Natural killer cell treated with Interleukin-12 subunit alpha and Interleukin-12 subunit beta and Interleukin-15 and Interleukin-18, amount 100 ng/mL, for 72 hours (primary cell): ENCODE data around the gene COL4A2. TPM values are rescaled to one million over a fixed set of nuclear protein-coding genes. Genes with fewer than 3 reads are reported as not detected.

Experiments used
- ATAC-seq, 2 donors: fragments of 150-1000 bp; cut with Tn5 transposase in 1 of 2; sonication (Bioruptor Pico), chemical (Tn5 transposase) in 1 of 2; 2 replicates each; pipeline ENCODE4 v1.10.0; 2021
- DNase-seq: peaks from one replicate; pipeline ENCODE4 v3.0.0; 2022; ENCODE audit warnings: low spot score
- H3K27ac Mint-ChIP-seq, 2 donors: 1 replicate in 1 of 2; 2 replicates in 1 of 2; pipeline ENCODE4 v1.8.0; 2022; ENCODE audit warnings: mixed read lengths in 2 of 2, mild to moderate bottlenecking in 1 of 2, moderate library complexity in 1 of 2
- H3K27me3 Mint-ChIP-seq, 2 donors: 1 replicate in 1 of 2; 2 replicates in 1 of 2; pipeline ENCODE4 v1.8.0; 2022; ENCODE audit warnings: mixed read lengths in 2 of 2
- H3K36me3 Mint-ChIP-seq: one replicate; pipeline ENCODE4 v1.8.0; 2022; ENCODE audit warnings: mixed read lengths
- H3K4me1 Mint-ChIP-seq, 2 donors: 1 replicate in 1 of 2; 2 replicates in 1 of 2; pipeline ENCODE4 v1.8.0; 2022; ENCODE audit warnings: low read depth in 2 of 2, mixed read lengths in 2 of 2, mild to moderate bottlenecking in 1 of 2
- H3K4me3 Mint-ChIP-seq: one replicate; pipeline ENCODE4 v1.8.0; 2022; ENCODE audit warnings: mixed read lengths
- H3K9me3 Mint-ChIP-seq: 2 replicates; pipeline ENCODE4 v1.8.0; 2022; ENCODE audit warnings: mixed read lengths
- total RNA-seq, 2 donors: library from RNA; stranded (reverse); gene quantifications; one replicate each; pipeline ENCODE4 v1.2.3, GENCODE V29; 2022

Gene COL4A2
- not detected for total RNA-seq

- Mint-ChIP-seq H3K27ac (no peak within 1 kb of the TSS), H3K4me3 (no peak within 1 kb of the TSS), H3K27me3 (peaks cover 48 to 59% of the 10 kb centered on the region in 2 donors), H3K4me1 (peaks cover 0 to 2% of the 10 kb centered on the region in 2 donors), H3K9me3 (no peaks in the 10 kb centered on the region), H3K36me3 (no peaks in the 10 kb centered on the region)
- ATAC-seq, result no peak
- DNase-seq, result no peak
These were observed at the start of gene COL4A2, which contains the start of gene COL4A1 for GRCh38 chr13:110306960-110307766. Gene COL4A2 (plus strand): TSS chr13:110307284. CDS start chr13:110307904, 620 bp downstream. Gene COL4A1 (minus strand): TSS chr13:110307157. CDS start chr13:110307027, 130 bp downstream.

GRCh38 chr13:110257408-110257807, 49.7 kb upstream of the COL4A2 start:
- H3K36me3 Mint-ChIP-seq, result no peaks in the 10 kb centered on the region
- DNase-seq (no peak), ATAC-seq (no peak)
- H3K4me3 Mint-ChIP-seq, result no peak overlapping the region
- H3K27me3 Mint-ChIP-seq, result peaks cover 11 to 14% of the 10 kb centered on the region in 2 donors
- no peak overlapping the region for H3K27ac Mint-ChIP-seq
- no peaks in the 10 kb centered on the region for H3K9me3 Mint-ChIP-seq
- peaks cover 0 to 5% of the 10 kb centered on the region in 2 donors for H3K4me1 Mint-ChIP-seq

GRCh38 chr13:110258876-110259631, 48.0 kb upstream of the COL4A2 start:
- Mint-ChIP-seq H3K27ac (no peak overlapping the region), H3K4me1 (peaks cover 0 to 5% of the 10 kb centered on the region in 2 donors), H3K4me3 (no peak overlapping the region), H3K9me3 (no peaks in the 10 kb centered on the region), H3K36me3 (no peaks in the 10 kb centered on the region), H3K27me3 (peaks cover 17% of the 10 kb centered on the region in 2 donors)
- ATAC-seq (no peak), DNase-seq (no peak)

GRCh38 chr13:110259651-110260050, 47.4 kb upstream of the COL4A2 start:
- no peak overlapping the region for H3K27ac Mint-ChIP-seq
- H3K4me1 Mint-ChIP-seq, result peaks cover 0 to 5% of the 10 kb centered on the region in 2 donors
- H3K4me3 Mint-ChIP-seq, result no peak overlapping the region
- ATAC-seq (no peak), DNase-seq (no peak)
- no peaks in the 10 kb centered on the region for H3K9me3 Mint-ChIP-seq
- no peaks in the 10 kb centered on the region for H3K36me3 Mint-ChIP-seq
- H3K27me3 Mint-ChIP-seq, result peaks cover 18 to 20% of the 10 kb centered on the region in 2 donors

GRCh38 chr13:110261166-110262081, 45.7 kb upstream of the COL4A2 start:
- no peak for DNase-seq
- H3K36me3 Mint-ChIP-seq, result no peaks in the 10 kb centered on the region
- ATAC-seq, result no peak
- no peaks in the 10 kb centered on the region for H3K4me1 Mint-ChIP-seq
- H3K9me3 Mint-ChIP-seq, result no peaks in the 10 kb centered on the region
- H3K4me3 Mint-ChIP-seq, result no peak overlapping the region
- H3K27me3 Mint-ChIP-seq, result peaks cover 17 to 24% of the 10 kb centered on the region in 2 donors
- no peak overlapping the region for H3K27ac Mint-ChIP-seq

- Mint-ChIP-seq H3K9me3 (no peaks in the 10 kb centered on the region), H3K36me3 (no peaks in the 10 kb centered on the region)
- ATAC-seq, result no peak
These were observed 45.0 kb upstream of the COL4A2 start for GRCh38 chr13:110262082-110262436.

GRCh38 chr13:110262508-110263291, 44.4 kb upstream of the COL4A2 start:
- H3K27ac Mint-ChIP-seq, result no peak overlapping the region
- H3K27me3 Mint-ChIP-seq, result peaks cover 21 to 24% of the 10 kb centered on the region in 2 donors
- no peak overlapping the region for H3K4me3 Mint-ChIP-seq
- no peaks in the 10 kb centered on the region for H3K4me1 Mint-ChIP-seq
- no peak for DNase-seq
- no peaks in the 10 kb centered on the region for H3K36me3 Mint-ChIP-seq
- no peaks in the 10 kb centered on the region for H3K9me3 Mint-ChIP-seq
- no peak for ATAC-seq

More at GRCh38 chr13:110262082-110262436, 45.0 kb upstream of the COL4A2 start:
- H3K4me1 Mint-ChIP-seq, result no peaks in the 10 kb centered on the region
- peaks cover 21 to 24% of the 10 kb centered on the region in 2 donors for H3K27me3 Mint-ChIP-seq
- no peak overlapping the region for H3K27ac Mint-ChIP-seq
- H3K4me3 Mint-ChIP-seq, result no peak overlapping the region
- DNase-seq, result no peak

- Mint-ChIP-seq H3K4me3 (no peak overlapping the region), H3K9me3 (no peaks in the 10 kb centered on the region)
- no peak for ATAC-seq
These were observed 43.7 kb upstream of the COL4A2 start for GRCh38 chr13:110263404-110263803.

GRCh38 chr13:110263888-110264287, 43.2 kb upstream of the COL4A2 start:
- Mint-ChIP-seq H3K27me3 (peaks cover 21 to 24% of the 10 kb centered on the region in 2 donors), H3K4me3 (no peak overlapping the region), H3K9me3 (no peaks in the 10 kb centered on the region), H3K4me1 (no peaks in the 10 kb centered on the region), H3K27ac (no peak overlapping the region), H3K36me3 (no peaks in the 10 kb centered on the region)
- ATAC-seq, result no peak
- DNase-seq, result no peak

More at GRCh38 chr13:110263404-110263803, 43.7 kb upstream of the COL4A2 start:
- H3K27ac Mint-ChIP-seq, result no peak overlapping the region
- no peaks in the 10 kb centered on the region for H3K36me3 Mint-ChIP-seq
- DNase-seq, result no peak
- H3K27me3 Mint-ChIP-seq, result peaks cover 21 to 24% of the 10 kb centered on the region in 2 donors
- no peaks in the 10 kb centered on the region for H3K4me1 Mint-ChIP-seq

- peaks cover 17 to 22% of the 10 kb centered on the region in 2 donors for H3K27me3 Mint-ChIP-seq
- ATAC-seq, result no peak
These were observed 42.3 kb upstream of the COL4A2 start for GRCh38 chr13:110264685-110265275.

GRCh38 chr13:110265341-110265681, 41.8 kb upstream of the COL4A2 start:
- peaks cover 14 to 17% of the 10 kb centered on the region in 2 donors for H3K27me3 Mint-ChIP-seq
- DNase-seq (no peak), ATAC-seq (no peak)
- no peak overlapping the region for H3K4me3 Mint-ChIP-seq
- no peaks in the 10 kb centered on the region for H3K9me3 Mint-ChIP-seq
- no peaks in the 10 kb centered on the region for H3K4me1 Mint-ChIP-seq
- H3K27ac Mint-ChIP-seq, result no peak overlapping the region
- no peaks in the 10 kb centered on the region for H3K36me3 Mint-ChIP-seq

More at GRCh38 chr13:110264685-110265275, 42.3 kb upstream of the COL4A2 start:
- Mint-ChIP-seq H3K4me1 (no peaks in the 10 kb centered on the region), H3K36me3 (no peaks in the 10 kb centered on the region), H3K27ac (no peak overlapping the region), H3K9me3 (no peaks in the 10 kb centered on the region), H3K4me3 (no peak overlapping the region)
- no peak for DNase-seq

GRCh38 chr13:110265682-110266430, 41.2 kb upstream of the COL4A2 start:
- H3K9me3 Mint-ChIP-seq, result no peaks in the 10 kb centered on the region
- H3K27me3 Mint-ChIP-seq, result peaks cover 13 to 15% of the 10 kb centered on the region in 2 donors
- no peak overlapping the region for H3K27ac Mint-ChIP-seq
- no peaks in the 10 kb centered on the region for H3K36me3 Mint-ChIP-seq
- ATAC-seq (no peak), DNase-seq (no peak)
- no peaks in the 10 kb centered on the region for H3K4me1 Mint-ChIP-seq
- no peak overlapping the region for H3K4me3 Mint-ChIP-seq
